Skin epidermis (tissue), 12 donors: Measurements from ENCODE around the gene RPTN.

Experiments used
- H3K27ac ChIP-seq, 21 experiments: fragments of 200-600 bp; sonication (generic) in 11 of 21; one replicate each; pipeline ENCODE4 v1.5.0; 2020; ENCODE audit warnings: mild to moderate bottlenecking in 3 of 21, inconsistent platforms in 2 of 21, moderate library complexity in 2 of 21
- H3K4me3 ChIP-seq, 7 experiments: fragments of 200-600 bp; sonication (generic) in 2 of 7; one replicate each; pipeline ENCODE4 v1.5.0; 2020; ENCODE audit warnings: inconsistent platforms in 2 of 7, mild to moderate bottlenecking in 2 of 7, moderate library complexity in 1 of 7

RPTN gene

GRCh38 chr1:152159144-152159543 lies at the start of gene RPTN:
TSS of gene RPTN (minus strand) at chr1:152159228. CDS start at chr1:152157889, 1,339 bp downstream.
- peak within 1 kb of the TSS in 1 of 21 experiments; percentile 9 for H3K27ac ChIP-seq

GRCh38 chr1:152198982-152199381 lies 40.0 kb upstream of the RPTN start:
- Histone ChIP-seq H3K27ac (no peak overlapping the region), H3K4me3 (no peak overlapping the region)

More at GRCh38 chr1:152159144-152159543, at the start of gene RPTN:
- no peak within 1 kb of the TSS for H3K4me3 ChIP-seq

GRCh38 chr1:152197361-152197941 lies 38.4 kb upstream of the RPTN start:
- Histone ChIP-seq H3K4me3 (no peak overlapping the region), H3K27ac (no peak overlapping the region)

- Histone ChIP-seq H3K27ac (peak overlapping the region in 3 of 21 experiments; percentile 18 to 31 (median 25)), H3K4me3 (no peak overlapping the region)
Observed at GRCh38 chr1:152191711-152192110, 32.7 kb upstream of the RPTN start.

- Histone ChIP-seq H3K27ac (peak overlapping the region in 6 of 21 experiments; percentile 6 to 32 (median 25)), H3K4me3 (no peak overlapping the region)
Observed at GRCh38 chr1:152191260-152191659, 32.2 kb upstream of the RPTN start.

- Histone ChIP-seq H3K4me3 (no peak overlapping the region), H3K27ac (peak overlapping the region in 1 of 21 experiments; percentile 32)
Observed at GRCh38 chr1:152190589-152190988, 31.6 kb upstream of the RPTN start.

- H3K27ac ChIP-seq = peak overlapping the region in 4 of 21 experiments; percentile 15 to 67 (median 44)
- H3K4me3 ChIP-seq = peak overlapping the region in 6 of 7 experiments; percentile 26 to 52 (median 43)
Observed at GRCh38 chr1:152189657-152190442, 30.8 kb upstream of the RPTN start.

- H3K4me3 ChIP-seq = peak overlapping the region; percentile 26 to 52 (median 39)
- peak overlapping the region in 18 of 21 experiments; percentile 2 to 80 (median 58) for H3K27ac ChIP-seq
Observed at GRCh38 chr1:152188673-152189591, 29.9 kb upstream of the RPTN start.

- H3K27ac ChIP-seq = peak overlapping the region in 2 of 21 experiments; percentile 44 to 51
- H3K4me3 ChIP-seq = no peak overlapping the region
Observed at GRCh38 chr1:152186556-152187285, 27.7 kb upstream of the RPTN start.

GRCh38 chr1:152185544-152186391 lies 26.7 kb upstream of the RPTN start:
- H3K4me3 ChIP-seq = no peak overlapping the region
- H3K27ac ChIP-seq = peak overlapping the region in 2 of 21 experiments; percentile 44 to 51

- Histone ChIP-seq H3K4me3 (no peak overlapping the region), H3K27ac (peak overlapping the region in 6 of 21 experiments; percentile 1 to 71 (median 47))
Observed at GRCh38 chr1:152182944-152183361, 23.9 kb upstream of the RPTN start.

- peak overlapping the region in 6 of 21 experiments; percentile 1 to 71 (median 47) for H3K27ac ChIP-seq
- no peak overlapping the region for H3K4me3 ChIP-seq
Observed at GRCh38 chr1:152182431-152182830, 23.4 kb upstream of the RPTN start.

GRCh38 chr1:152179566-152179965 lies 20.5 kb upstream of the RPTN start:
- H3K27ac ChIP-seq = no peak overlapping the region
- H3K4me3 ChIP-seq = no peak overlapping the region

GRCh38 chr1:152170287-152170905 lies 11.4 kb upstream of the RPTN start:
- Histone ChIP-seq H3K4me3 (no peak overlapping the region), H3K27ac (peak overlapping the region in 1 of 21 experiments; percentile 4)

GRCh38 chr1:152169366-152170025 lies 10.5 kb upstream of the RPTN start:
- Histone ChIP-seq H3K27ac (peak overlapping the region in 3 of 21 experiments; percentile 14 to 80 (median 22)), H3K4me3 (no peak overlapping the region)

GRCh38 chr1:152168535-152168868 lies 9.5 kb upstream of the RPTN start:
- H3K27ac ChIP-seq = peak overlapping the region in 7 of 21 experiments; percentile 16 to 80 (median 34)
- H3K4me3 ChIP-seq = no peak overlapping the region

GRCh38 chr1:152167835-152168534 lies 9.0 kb upstream of the RPTN start:
- peak overlapping the region in 10 of 21 experiments; percentile 33 to 80 (median 59) for H3K27ac ChIP-seq

More at GRCh38 chr1:152167835-152168534, 9.0 kb upstream of the RPTN start:
- H3K4me3 ChIP-seq = no peak overlapping the region
